Gastroesophageal sphincter (tissue), 3 donors: ENCODE results near the gene TULP3.

Source experiments
- CTCF ChIP-seq, 4 experiments: fragments of 200-600 bp in 2 of 4; fragments of 450-650 bp in 2 of 4; sonication (generic) in 1 of 4; IDR thresholded peaks; one replicate each; pipeline ENCODE4 v1.5.1; 2017 to 2019; ENCODE audit warnings: antibody characterized with exemption in 4 of 4, mild to moderate bottlenecking in 2 of 4, moderate library complexity in 2 of 4
- EP300 ChIP-seq: sonication (generic); formaldehyde crosslinking; IDR thresholded peaks from one replicate; pipeline ENCODE4 v1.6.1; 2017; ENCODE audit warnings: antibody characterized with exemption, mild to moderate bottlenecking
- POLR2A ChIP-seq, 2 donors: fragments of 450-650 bp; IDR thresholded peaks; one replicate each; pipeline ENCODE4 v1.6.1; 2017; ENCODE audit warnings: antibody characterized with exemption in 2 of 2, mild to moderate bottlenecking in 2 of 2, moderate library complexity in 1 of 2
- POLR2AphosphoS5 ChIP-seq: sonication (generic); formaldehyde crosslinking; IDR thresholded peaks from one replicate; pipeline ENCODE4 v1.6.1; 2017; ENCODE audit warnings: antibody characterized with exemption

- TF ChIP-seq CTCF (IDR thresholded peaks at IDR 0.05) = no peak
- TF ChIP-seq POLR2A (IDR thresholded peaks at IDR 0.05) = no peak
- TF ChIP-seq POLR2AphosphoS5 = no peak
- TF ChIP-seq EP300 = no peak
These were observed 32.4 kb downstream of the TULP3 start for GRCh38 chr12:2923057-2923456.
